ENCODE measurements around the gene ADD2. TPM values are rescaled to one million over a fixed set of nuclear protein-coding genes. Genes with fewer than 3 reads are reported as not detected.

ADD2 gene
- total RNA-seq, 1 donor from 2014 or later: not detected

DNA sequence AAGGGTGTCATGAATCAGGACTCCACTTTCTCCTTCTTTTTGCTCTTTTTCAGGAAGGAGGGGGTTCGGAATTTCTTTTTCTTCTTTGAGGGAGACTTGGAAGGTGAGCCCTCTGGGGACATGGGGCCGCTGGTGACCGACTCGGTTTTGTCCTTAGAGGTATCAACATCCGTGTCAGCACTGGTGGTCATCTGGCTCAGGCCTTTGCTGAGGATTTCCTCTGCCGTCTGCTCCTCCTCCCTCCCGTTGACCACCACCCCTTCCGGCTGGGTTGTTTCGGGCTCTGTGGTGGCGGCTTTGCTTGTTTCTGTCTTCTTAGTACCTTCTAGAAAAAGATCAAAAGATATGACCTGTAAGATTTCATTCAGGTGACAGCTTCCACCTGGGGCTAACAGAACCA, 104.6 kb downstream of the ADD2 start:
- TF ChIP-seq, protein P1, sequence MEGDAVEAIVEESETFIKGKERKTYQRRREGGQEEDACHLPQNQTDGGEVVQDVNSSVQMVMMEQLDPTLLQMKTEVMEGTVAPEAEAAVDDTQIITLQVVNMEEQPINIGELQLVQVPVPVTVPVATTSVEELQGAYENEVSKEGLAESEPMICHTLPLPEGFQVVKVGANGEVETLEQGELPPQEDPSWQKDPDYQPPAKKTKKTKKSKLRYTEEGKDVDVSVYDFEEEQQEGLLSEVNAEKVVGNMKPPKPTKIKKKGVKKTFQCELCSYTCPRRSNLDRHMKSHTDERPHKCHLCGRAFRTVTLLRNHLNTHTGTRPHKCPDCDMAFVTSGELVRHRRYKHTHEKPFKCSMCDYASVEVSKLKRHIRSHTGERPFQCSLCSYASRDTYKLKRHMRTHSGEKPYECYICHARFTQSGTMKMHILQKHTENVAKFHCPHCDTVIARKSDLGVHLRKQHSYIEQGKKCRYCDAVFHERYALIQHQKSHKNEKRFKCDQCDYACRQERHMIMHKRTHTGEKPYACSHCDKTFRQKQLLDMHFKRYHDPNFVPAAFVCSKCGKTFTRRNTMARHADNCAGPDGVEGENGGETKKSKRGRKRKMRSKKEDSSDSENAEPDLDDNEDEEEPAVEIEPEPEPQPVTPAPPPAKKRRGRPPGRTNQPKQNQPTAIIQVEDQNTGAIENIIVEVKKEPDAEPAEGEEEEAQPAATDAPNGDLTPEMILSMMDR (IDR thresholded peaks at IDR 0.05; ENCODE audit: insufficient read depth, low read length, severe bottlenecking): no peak
- H3K36me3 ChIP-seq (ENCODE audit: control insufficient read depth, insufficient read depth, low read length): no peaks in the 10 kb centered on the region
- DNase-seq (ENCODE audit: low read depth) (no peak), FAIRE-seq (no peak)
- no peak overlapping the region for H3K4me3 ChIP-seq (ENCODE audit: low read depth, low read length)
- H3K27me3 ChIP-seq (ENCODE audit: control insufficient read depth, insufficient read depth, low read length): peaks cover 3% of the 10 kb centered on the region

DNA sequence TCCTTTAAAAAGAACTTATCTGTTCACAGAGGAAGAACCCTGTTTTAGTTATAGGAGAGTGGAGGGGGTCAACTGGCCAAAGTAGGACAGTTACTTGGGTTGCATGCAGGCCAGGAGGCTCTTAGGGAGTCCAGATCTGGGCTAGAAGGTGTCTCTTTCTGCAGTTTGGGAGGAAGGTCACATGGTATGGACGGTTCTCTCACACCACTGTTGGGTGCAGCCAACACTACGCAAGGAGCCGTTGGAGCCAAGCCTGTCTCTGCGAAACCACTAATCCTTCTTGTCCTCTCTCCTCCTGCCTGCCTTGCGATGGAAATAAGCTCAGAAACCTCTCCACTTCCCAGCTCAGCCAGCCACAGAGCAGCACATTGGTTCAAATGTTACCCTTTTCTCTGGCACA, 108.4 kb downstream of the ADD2 start:
- Histone ChIP-seq H3K27me3 (ENCODE audit: control insufficient read depth, insufficient read depth, low read length) (peaks cover 5% of the 10 kb centered on the region), H3K36me3 (ENCODE audit: control insufficient read depth, insufficient read depth, low read length) (no peaks in the 10 kb centered on the region), H3K4me3 (ENCODE audit: low read depth, low read length) (no peak overlapping the region)
- DNase-seq (ENCODE audit: low read depth) (no peak), FAIRE-seq (peak; percentile 77)
- TF ChIP-seq, protein P1 (IDR thresholded peaks at IDR 0.05; ENCODE audit: insufficient read depth, low read length, severe bottlenecking): no peak

DNA sequence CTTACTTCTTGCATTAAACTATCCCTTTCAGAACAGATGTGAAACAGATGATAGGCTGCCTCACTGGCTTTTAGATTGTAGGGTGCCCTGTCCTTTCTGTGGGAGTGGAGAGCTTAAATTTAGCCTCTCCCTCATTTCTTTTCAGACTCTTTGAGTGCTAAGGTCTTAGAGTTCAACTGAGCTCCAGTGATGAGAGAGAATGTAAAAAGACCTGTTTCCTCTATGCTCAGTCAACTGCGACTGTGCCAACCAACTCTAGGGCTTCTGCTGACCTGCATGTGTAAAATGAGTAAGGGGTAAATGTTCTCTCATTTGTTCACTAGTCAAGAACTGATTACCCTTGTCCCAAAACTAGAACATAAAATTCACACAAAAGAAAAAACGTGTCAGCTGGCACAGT, 109.5 kb downstream of the ADD2 start:
- Histone ChIP-seq H3K36me3 (ENCODE audit: control insufficient read depth, insufficient read depth, low read length) (no peaks in the 10 kb centered on the region), H3K4me3 (ENCODE audit: low read depth, low read length) (no peak overlapping the region), H3K27me3 (ENCODE audit: control insufficient read depth, insufficient read depth, low read length) (peaks cover 5% of the 10 kb centered on the region)
- FAIRE-seq: no peak
- DNase-seq (ENCODE audit: low read depth): no peak
- TF ChIP-seq, protein P1 (IDR thresholded peaks at IDR 0.05; ENCODE audit: insufficient read depth, low read length, severe bottlenecking): no peak

DNA sequence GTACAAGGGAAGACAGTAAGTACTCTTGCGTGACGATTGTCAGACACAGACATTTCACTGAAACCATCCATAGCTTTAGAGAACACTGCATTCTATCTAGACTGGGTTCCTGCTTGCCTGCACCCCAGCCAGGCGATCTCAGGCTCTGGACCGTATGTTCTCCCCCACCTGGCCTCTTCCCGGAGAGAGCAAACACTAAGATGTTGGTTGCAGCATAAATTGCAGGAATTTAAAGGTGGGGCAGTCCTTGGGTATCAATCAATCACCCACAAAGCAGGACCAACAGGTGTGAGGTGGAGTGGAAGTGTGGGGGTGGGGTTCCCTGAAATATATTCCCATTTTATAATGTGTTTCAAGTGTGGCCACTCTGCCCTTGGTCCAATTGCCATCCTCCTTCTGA, 110.8 kb downstream of the ADD2 start:
- DNase-seq (ENCODE audit: low read depth): no peak
- Histone ChIP-seq H3K27me3 (ENCODE audit: control insufficient read depth, insufficient read depth, low read length) (peaks cover 5% of the 10 kb centered on the region), H3K4me3 (ENCODE audit: low read depth, low read length) (no peak overlapping the region), H3K36me3 (ENCODE audit: control insufficient read depth, insufficient read depth, low read length) (no peaks in the 10 kb centered on the region)
- no peak for FAIRE-seq
- TF ChIP-seq, protein P1 (IDR thresholded peaks at IDR 0.05; ENCODE audit: insufficient read depth, low read length, severe bottlenecking): no peak

DNA sequence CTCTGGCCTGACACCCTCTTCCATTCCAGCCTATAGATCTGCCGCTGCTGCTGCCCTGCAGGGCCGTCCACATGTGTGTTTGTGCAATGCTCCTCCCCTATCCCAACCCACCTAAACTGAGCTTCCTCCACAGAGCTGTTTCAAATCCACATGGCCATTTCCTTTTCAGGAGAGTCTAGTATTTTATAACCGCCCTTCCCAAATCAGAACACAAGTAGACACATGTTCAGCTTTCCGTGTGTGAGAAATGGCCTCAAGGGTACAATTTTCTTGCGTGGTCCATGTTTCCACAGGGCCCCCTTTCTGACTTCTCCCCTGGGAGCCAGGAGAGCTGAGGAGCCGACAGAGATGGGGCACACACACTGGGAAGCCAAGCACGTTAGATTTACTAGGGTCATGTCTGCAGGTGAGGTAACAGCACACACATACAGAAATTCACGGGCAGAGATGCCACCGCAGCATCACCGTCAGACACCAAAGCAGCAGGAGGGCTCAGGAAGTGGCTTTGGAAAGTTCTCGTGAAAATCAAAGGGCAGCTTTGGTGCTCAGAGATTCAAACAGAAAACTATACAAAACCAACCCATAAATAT, 111.5 kb downstream of the ADD2 start:
- TF ChIP-seq, protein P1 (IDR thresholded peaks at IDR 0.05; ENCODE audit: insufficient read depth, low read length, severe bottlenecking): no peak
- FAIRE-seq (no peak), DNase-seq (ENCODE audit: low read depth) (no peak)
- no peaks in the 10 kb centered on the region for H3K36me3 ChIP-seq (ENCODE audit: control insufficient read depth, insufficient read depth, low read length)
- H3K4me3 ChIP-seq (ENCODE audit: low read depth, low read length): no peak overlapping the region
- peaks cover 5% of the 10 kb centered on the region for H3K27me3 ChIP-seq (ENCODE audit: control insufficient read depth, insufficient read depth, low read length)

DNA sequence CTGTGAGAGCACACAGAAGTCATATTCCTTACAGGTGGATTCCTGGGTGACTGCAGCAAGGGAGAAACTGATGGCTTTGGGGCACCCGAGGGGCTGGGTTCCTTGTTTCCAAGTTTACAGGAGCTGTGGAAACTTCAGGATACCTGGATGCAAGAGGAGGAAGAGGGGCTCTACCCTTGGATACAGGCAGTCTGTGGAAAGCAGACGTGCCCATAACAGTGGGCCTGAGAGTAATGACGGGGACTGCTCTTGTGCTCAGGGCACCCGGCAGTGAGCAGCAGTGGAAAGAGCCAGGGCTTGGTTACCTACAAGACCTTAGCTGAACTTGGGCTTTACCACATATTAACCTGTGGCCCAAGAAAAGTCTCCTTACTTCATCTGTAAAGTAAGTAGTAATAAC, 112.2 kb downstream of the ADD2 start:
- Histone ChIP-seq H3K27me3 (ENCODE audit: control insufficient read depth, insufficient read depth, low read length) (peaks cover 5% of the 10 kb centered on the region), H3K36me3 (ENCODE audit: control insufficient read depth, insufficient read depth, low read length) (no peaks in the 10 kb centered on the region), H3K4me3 (ENCODE audit: low read depth, low read length) (no peak overlapping the region)
- TF ChIP-seq, protein P1 (IDR thresholded peaks at IDR 0.05; ENCODE audit: insufficient read depth, low read length, severe bottlenecking): no peak
- no peak for FAIRE-seq
- DNase-seq (ENCODE audit: low read depth): no peak
